ENCODE results near the gene CHRND.
"Not testable (repeated sequence)": the region's sequence is repeated elsewhere in the genome, so short reads cannot be mapped to it uniquely, and the experiment has no call there.

The CHRND gene

GRCh38 chr2:232528746-232529460 is 2.9 kb downstream of the CHRND start:
- no peak for DNase-seq

- DNase-seq = no peak
Observed at GRCh38 chr2:232529806-232530547, 4.0 kb downstream of the CHRND start.

- no peak for DNase-seq
Observed at GRCh38 chr2:232530626-232531260, 4.8 kb downstream of the CHRND start.

- no peak for DNase-seq
Observed at GRCh38 chr2:232532419-232532818, 6.5 kb downstream of the CHRND start.

DNA sequence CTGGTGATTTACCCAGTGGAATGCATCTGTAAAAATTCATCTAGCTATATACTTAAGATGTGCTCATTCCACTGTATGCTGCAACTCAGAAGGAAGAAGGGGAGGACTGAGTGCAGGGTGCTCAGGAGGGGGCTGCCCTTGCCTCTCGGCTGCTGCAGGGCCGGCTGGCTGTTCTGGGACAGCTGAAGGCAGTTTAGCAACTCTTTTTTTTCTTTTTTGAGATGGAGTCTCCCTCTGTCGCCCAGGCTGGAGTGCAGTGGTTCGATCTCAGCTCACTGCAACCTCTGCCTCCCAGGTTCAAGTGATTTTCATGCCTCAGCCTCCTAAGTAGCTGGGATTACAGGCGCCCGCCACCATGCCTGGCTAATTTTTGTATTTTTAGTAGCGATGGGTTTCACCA is 6.9 kb downstream of the CHRND start:
- DNase-seq = not testable (repeated sequence)

GRCh38 chr2:232533944-232534710 is 8.2 kb downstream of the CHRND start:
- no peak for DNase-seq

DNA sequence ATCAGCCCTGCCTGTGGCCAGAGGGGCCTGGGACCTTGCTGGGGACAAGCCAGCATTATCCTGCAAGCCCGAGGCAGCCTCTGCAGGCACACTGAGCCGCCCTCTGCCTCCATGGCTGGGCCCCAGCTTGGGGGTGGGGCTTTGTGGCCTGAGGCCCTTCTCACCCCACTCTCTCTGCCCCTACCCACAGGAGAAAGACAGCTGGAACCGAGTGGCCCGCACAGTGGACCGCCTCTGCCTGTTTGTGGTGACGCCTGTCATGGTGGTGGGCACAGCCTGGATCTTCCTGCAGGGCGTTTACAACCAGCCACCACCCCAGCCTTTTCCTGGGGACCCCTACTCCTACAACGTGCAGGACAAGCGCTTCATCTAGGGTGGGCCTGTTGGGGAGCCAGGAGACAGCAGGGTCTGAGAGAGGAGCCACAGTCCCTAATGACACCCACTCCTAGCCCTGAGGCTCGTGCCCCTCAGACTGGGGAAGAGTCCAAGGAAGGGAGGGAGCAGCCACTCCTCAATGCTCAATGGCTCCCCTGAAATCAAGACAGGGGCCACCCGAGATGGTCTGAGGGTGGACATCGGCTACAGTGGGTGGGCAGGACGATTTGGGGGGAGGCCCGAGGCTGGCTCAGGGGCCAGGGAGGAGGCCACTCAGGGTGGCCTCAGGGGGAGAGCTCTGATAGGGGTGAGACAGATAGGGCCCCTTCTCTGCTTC is 9.1 kb downstream of the CHRND start:
- no peak for DNase-seq

GRCh38 chr2:232535761-232536530 is 10.0 kb downstream of the CHRND start:
- DNase-seq = no peak

DNA sequence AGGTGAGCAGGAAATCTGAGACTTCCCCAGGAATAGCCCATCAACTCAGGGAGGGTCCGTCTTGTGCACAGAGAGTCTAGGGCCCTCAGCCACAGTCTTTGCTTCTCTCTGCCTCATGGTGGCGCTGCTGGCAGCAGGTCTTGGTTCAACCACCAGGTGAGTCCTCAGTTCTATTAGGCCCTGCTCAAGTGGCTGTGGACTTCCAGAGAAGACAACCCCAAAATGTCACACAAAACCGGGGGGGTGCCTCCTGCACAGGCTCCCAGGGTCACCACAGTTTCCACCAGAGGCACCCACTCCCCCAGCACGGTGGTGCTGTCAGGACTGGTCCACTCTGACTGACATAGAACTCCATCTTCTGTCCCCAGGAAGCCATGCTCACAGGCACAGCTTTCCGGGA is 11.1 kb downstream of the CHRND start:
- no peak for DNase-seq

- no peak for DNase-seq
Observed at GRCh38 chr2:232537499-232537898, 11.5 kb downstream of the CHRND start.

- DNase-seq = no peak
Observed at GRCh38 chr2:232538671-232539070, 12.7 kb downstream of the CHRND start.

DNA sequence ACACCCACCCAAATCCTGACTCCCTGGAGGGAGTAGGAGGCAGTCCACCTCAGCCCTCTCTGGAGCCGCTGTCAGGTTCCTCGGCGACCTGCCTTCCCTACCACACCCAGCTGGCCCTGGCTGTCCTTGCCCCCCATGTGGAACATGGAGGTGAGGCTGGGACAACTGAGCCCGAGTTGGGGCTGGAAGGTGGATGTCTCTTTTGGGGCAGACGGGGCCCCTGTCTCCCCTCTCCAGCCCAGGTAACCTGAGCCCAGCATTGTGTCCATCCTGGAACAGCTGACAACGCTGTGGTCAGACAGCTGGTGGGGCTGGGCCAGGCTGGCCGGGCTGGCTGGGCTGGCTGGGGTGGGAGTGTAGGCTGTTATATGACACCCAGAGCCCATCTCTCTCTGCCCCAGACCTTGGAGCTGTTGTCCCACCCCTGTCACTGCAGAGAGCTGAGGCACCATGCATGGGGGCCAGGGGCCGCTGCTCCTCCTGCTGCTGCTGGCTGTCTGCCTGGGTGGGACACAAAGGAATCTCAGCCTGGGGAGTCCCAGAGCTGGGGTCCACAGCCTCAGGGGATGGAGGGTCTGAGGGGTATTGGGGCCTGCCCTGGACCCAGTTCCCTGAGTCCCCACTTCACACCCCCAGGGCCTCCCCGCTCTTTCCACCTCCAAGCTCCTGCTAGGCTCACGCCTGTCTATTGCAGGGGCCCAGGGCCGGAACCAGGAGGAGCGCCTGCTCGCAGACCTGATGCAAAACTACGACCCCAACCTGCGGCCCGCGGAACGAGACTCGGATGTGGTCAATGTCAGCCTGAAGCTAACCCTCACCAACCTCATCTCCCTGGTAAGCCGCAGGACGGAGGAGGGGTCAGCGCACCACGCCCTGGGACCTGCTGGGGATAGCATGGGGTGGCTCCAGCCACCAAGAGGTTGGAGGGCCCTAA is 13.6 kb downstream of the CHRND start, which contains the start of gene CHRNG:
CHRNG (plus strand) TSS at position 395 of the 934 bp plus-strand sequence; CDS start at position 451, 56 bp downstream.
- no peak for DNase-seq

DNA sequence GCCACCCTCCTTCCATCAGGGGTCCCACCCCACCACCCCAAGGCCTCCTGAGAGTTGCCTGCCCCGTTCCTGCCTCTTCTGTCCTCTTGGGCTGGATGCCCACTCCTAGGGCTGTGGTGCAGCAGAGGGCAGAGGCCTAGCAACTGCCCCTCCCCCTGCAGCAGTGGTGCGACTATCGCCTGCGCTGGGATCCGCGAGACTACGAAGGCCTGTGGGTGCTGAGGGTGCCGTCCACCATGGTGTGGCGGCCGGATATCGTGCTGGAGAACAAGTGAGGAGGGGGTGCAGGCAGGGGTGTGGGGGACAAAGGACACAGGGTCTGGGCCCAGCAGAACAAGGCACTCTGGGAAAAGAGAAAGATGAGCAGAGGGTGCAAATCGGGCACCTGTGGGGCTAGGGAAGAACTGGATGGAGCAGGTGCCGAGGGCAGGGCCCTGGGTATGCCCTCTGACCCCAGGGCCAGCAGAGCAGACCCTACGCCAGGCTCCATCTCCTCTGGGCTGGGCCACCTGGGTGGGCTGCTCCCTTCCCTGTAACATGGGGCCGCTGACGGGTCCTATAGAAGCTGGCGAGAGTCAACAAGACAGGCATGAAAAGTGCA is 14.6 kb downstream of the CHRND start:
- DNase-seq = no peak

DNA sequence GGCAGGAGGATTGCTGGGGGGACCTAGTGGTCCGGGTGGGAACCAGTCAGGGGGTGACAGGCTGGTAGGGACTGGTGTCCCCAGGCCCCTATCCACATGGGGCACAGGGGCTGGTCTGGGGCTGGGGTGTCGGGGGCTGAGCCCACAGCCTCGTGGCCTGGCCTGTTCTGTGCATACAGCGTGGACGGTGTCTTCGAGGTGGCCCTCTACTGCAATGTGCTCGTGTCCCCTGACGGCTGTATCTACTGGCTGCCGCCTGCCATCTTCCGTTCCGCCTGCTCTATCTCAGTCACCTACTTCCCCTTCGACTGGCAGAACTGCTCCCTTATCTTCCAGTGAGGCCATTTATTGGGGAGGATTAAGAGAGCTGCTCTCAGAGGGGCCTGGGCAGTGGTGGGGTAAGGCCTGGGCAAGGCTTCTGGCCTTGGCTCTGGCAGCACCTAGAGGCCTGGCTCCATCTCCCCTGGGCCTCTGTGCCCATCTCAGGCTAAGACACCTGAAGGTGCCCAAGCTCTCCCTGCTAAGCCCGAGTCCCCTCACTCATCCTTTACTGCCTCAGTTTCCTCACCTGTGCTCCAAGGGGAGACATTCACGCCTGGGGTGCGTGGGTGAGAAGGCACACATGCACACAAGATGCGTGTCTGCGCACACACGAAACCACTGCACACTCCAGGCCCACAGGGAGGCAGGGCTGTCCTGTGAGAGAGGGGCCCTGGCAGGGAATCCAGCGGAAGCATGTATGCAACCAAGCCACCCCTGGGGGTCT is 15.4 kb downstream of the CHRND start:
- DNase-seq = no peak

GRCh38 chr2:232541961-232542714 is 16.2 kb downstream of the CHRND start:
- DNase-seq = no peak

DNA sequence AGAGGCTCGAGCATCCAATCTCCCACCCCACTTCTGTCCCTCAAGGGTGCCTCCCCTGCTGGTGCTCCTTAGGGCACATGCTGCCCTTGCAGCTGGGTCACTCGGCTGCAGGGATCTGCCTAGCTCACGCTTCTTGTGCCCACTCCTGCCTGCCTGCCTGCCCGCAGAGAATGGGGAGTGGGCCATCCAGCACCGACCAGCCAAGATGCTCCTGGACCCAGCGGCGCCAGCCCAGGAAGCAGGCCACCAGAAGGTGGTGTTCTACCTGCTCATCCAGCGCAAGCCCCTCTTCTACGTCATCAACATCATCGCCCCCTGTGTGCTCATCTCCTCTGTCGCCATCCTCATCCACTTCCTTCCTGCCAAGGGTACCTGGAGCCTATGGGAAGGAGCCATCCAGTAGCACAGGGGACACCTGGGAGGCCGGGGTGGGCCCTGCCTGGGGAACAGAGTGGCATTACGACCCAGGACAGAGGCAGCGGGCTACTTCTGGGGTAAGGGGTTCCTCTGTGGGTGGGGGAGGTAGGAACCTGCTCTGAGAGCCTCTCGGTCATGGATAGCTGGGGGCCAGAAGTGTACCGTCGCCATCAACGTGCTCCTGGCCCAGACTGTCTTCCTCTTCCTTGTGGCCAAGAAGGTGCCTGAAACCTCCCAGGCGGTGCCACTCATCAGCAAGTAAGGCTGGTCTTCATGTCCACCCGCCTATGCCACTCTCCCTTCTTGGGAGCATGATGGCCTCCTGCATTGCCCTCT is 16.9 kb downstream of the CHRND start:
- DNase-seq = no peak

- DNase-seq = no peak
Observed at GRCh38 chr2:232543491-232543890, 17.5 kb downstream of the CHRND start.

Data from SIG-M5 (cell line).